ENCODE data around the gene PPP1R14D.

PPP1R14D gene

GRCh38 chr15:40852529-40852928, 24.0 kb upstream of the PPP1R14D start:
- no peak for DNase-seq

- DNase-seq, result no peak
These were observed 22.1 kb upstream of the PPP1R14D start for GRCh38 chr15:40850576-40851112.

- peak; percentile 87 to 96 (median 94) for DNase-seq
These were observed 18.9 kb upstream of the PPP1R14D start for GRCh38 chr15:40847223-40847961.

- DNase-seq, result peak; percentile 62 to 81 (median 79)
These were observed 18.3 kb upstream of the PPP1R14D start for GRCh38 chr15:40846841-40847222.

GRCh38 chr15:40845511-40846284, 17.2 kb upstream of the PPP1R14D start:
- peak in 3 of 4 experiments; percentile 30 to 45 (median 31) for DNase-seq

- peak in 3 of 4 experiments; percentile 48 to 55 (median 49) for DNase-seq
These were observed 16.5 kb upstream of the PPP1R14D start for GRCh38 chr15:40845036-40845435.

GRCh38 chr15:40844696-40845030, 16.2 kb upstream of the PPP1R14D start:
- peak; percentile 48 to 73 (median 59) for DNase-seq

- peak; percentile 38 to 83 (median 64) for DNase-seq
These were observed 15.6 kb upstream of the PPP1R14D start, which contains the start of gene SPINT1 for GRCh38 chr15:40843885-40844695. Gene SPINT1 (plus strand): TSS chr15:40844048. CDS start chr15:40844555, 507 bp downstream.

GRCh38 chr15:40843261-40843884, 14.9 kb upstream of the PPP1R14D start:
- no peak for DNase-seq

- no peak for DNase-seq
These were observed 13.2 kb upstream of the PPP1R14D start for GRCh38 chr15:40841741-40842140.

GRCh38 chr15:40838756-40839155, 10.2 kb upstream of the PPP1R14D start:
- no peak for DNase-seq

GRCh38 chr15:40836020-40836419, 7.5 kb upstream of the PPP1R14D start:
- no peak for DNase-seq

GRCh38 chr15:40832903-40833302, 4.4 kb upstream of the PPP1R14D start:
- no peak for DNase-seq

- DNase-seq, result no peak
These were observed 3.4 kb upstream of the PPP1R14D start for GRCh38 chr15:40831861-40832260.

GRCh38 chr15:40830884-40831283, 2.4 kb upstream of the PPP1R14D start:
- no peak for DNase-seq

GRCh38 chr15:40829115-40829514, 607 bp upstream of the PPP1R14D start:
- DNase-seq, result no peak

- DNase-seq, result no peak
These were observed 2.0 kb downstream of the PPP1R14D start for GRCh38 chr15:40826423-40827075.

GRCh38 chr15:40825661-40826422, 2.7 kb downstream of the PPP1R14D start:
- DNase-seq, result no peak

- DNase-seq, result peak in 2 of 4 experiments; percentile 16 to 24
These were observed 4.8 kb downstream of the PPP1R14D start for GRCh38 chr15:40823572-40824343.

- no peak for DNase-seq
These were observed 7.3 kb downstream of the PPP1R14D start for GRCh38 chr15:40821195-40821594.

Data from suppressor macrophage (primary cell).